Spleen (tissue), 11 donors: Measurements from ENCODE around the gene TERT. TPM values are rescaled to one million over a fixed set of nuclear protein-coding genes. Genes with fewer than 3 reads are reported as not detected.
"Not testable (repeated sequence)": the region's sequence is repeated elsewhere in the genome, so short reads cannot be mapped to it uniquely, and the experiment has no call there.

Experiments used
- DNase-seq: peaks from one replicate; pipeline ENCODE4 v3.0.0-alpha.2; 2020
- H3K27ac ChIP-seq, 8 donors: fragments of 200-600 bp; sonication (generic) in 7 of 8; 1 replicate in 4 of 8; 2 replicates in 4 of 8; pipeline versions ENCODE4 v1.5.0 to v1.8.0; 2016 to 2021; ENCODE audit warnings: inconsistent platforms in 4 of 8, mild to moderate bottlenecking in 4 of 8, moderate library complexity in 1 of 8
- H3K27me3 ChIP-seq, 7 donors: fragments of 200-600 bp; sonication (generic) in 6 of 7; replicated peaks in 1 of 7; 1 replicate in 4 of 7; 2 replicates in 3 of 7; pipeline versions ENCODE4 v1.5.0 to v1.8.0; 2016 to 2021; ENCODE audit warnings: inconsistent platforms in 3 of 7, mild to moderate bottlenecking in 1 of 7
- H3K36me3 ChIP-seq, 6 donors: fragments of 200-600 bp; sonication (generic) in 5 of 6; 1 replicate in 4 of 6; 2 replicates in 2 of 6; pipeline versions ENCODE4 v1.5.0 to v1.8.0; 2016 to 2021; ENCODE audit warnings: inconsistent platforms in 2 of 6
- H3K4me1 ChIP-seq, 6 donors: fragments of 200-600 bp; sonication (generic) in 5 of 6; 1 replicate in 3 of 6; 2 replicates in 3 of 6; pipeline versions ENCODE4 v1.5.0 to v1.8.0; 2016 to 2021; ENCODE audit warnings: inconsistent platforms in 3 of 6
- H3K4me3 ChIP-seq, 8 donors: fragments of 200-600 bp; sonication (generic) in 7 of 8; 1 replicate in 4 of 8; 2 replicates in 4 of 8; pipeline versions ENCODE4 v1.5.0 to v1.8.0; 2016 to 2021; ENCODE audit warnings: inconsistent platforms in 4 of 8, mild to moderate bottlenecking in 4 of 8, moderate library complexity in 2 of 8
- H3K9me3 ChIP-seq, 8 donors: fragments of 200-600 bp; sonication (generic) in 7 of 8; 1 replicate in 4 of 8; 2 replicates in 4 of 8; pipeline versions ENCODE4 v1.5.0 to v1.8.0; 2016 to 2021; ENCODE audit warnings: inconsistent platforms in 4 of 8
- CTCF ChIP-seq, 11 experiments: fragments of 200-600 bp in 7 of 11; fragments of 450-650 bp in 4 of 11; sonication (generic) in 4 of 11; IDR thresholded peaks in 8 of 11; conservative IDR thresholded peaks in 3 of 11; 1 replicate in 7 of 11; 2 replicates in 4 of 11; pipeline versions ENCODE4 v1.4.0 to v1.8.0; 2016 to 2021; ENCODE audit warnings: antibody characterized with exemption in 11 of 11, inconsistent platforms in 4 of 11, mild to moderate bottlenecking in 1 of 11
- POLR2A ChIP-seq, 3 donors: fragments of 450-650 bp; IDR thresholded peaks; one replicate each; pipeline ENCODE4 v1.5.1; 2017; ENCODE audit warnings: antibody characterized with exemption in 3 of 3, mild to moderate bottlenecking in 1 of 3
- POLR2AphosphoS5 ChIP-seq, 3 donors: sonication (generic); formaldehyde crosslinking; IDR thresholded peaks; one replicate each; pipeline ENCODE4 v1.5.1; 2017; ENCODE audit warnings: antibody characterized with exemption in 3 of 3
- WGBS, 5 donors: extraction: QIAGEN DNeasy Blood & Tissue Kit in 3 of 5; methylation state at CpG; one replicate each; pipeline versions ENCODE4 v1.1.5 to v1.1.7; 2013 to 2018; 5-methylcytosine and 5-hydroxymethylcytosine counted together
- intact Hi-C: fragments of 100-400 bp; cut with DNase I; formaldehyde crosslinking; loops from one replicate; pipeline ENCODE4 v1.15.0; 2023; ENCODE audit warnings: low total_unique reads
- polyA plus RNA-seq, 3 donors: library from polyadenylated mRNA; stranded (reverse); fragments of 200-250 nt; gene quantifications; one replicate each; pipeline ENCODE4 v1.2.1, GENCODE V29; 2013
- total RNA-seq, 7 donors: library from RNA; depleted of rRNA in 3 of 7; stranded (reverse); fragments of >200 nt in 3 of 7; fragmentation: NEBNext Ultra II Directional in 4 of 7; extraction: Animal tissue kit (Norgen Biotek cat#: 25700) in 4 of 7; gene quantifications; one replicate each; pipeline versions ENCODE4 v1.1.0 to v1.2.1, GENCODE V29; 2016 to 2021
- donor health status: healthy with polysubstance abuse.
- donor health status: DM: no; HTN: no; CAD: no; lungs with moderate emphysema.
- donor health status: DM: no; HTN: no; CAD: no.
- donor health status: Bipolar disorder and iron deficiency.
- donor health status: healthy.
- donor health status: DM: no; HTN: no; CAD: no.
- donor health status: DM: yes; HTN: yes; CAD: no.

The TERT gene
- total and polyA plus RNA-seq, 10 donors: 0.09 to 5.3 (median 0.40) TPM; not detected in 2

- 91 to 96% (median 95%) methylated on average over 10 of the region's 10 CpGs for WGBS, 5 donors
- Histone ChIP-seq H3K4me3 (no peak overlapping the region), H3K9me3 (peaks cover 0 to 10% (median 5%) of the 10 kb centered on the region in 8 donors), H3K27ac (no peak overlapping the region), H3K27me3 (peaks cover 0 to 6% (median 0%) of the 10 kb centered on the region in 7 donors), H3K4me1 (no peaks in the 10 kb centered on the region), H3K36me3 (no peaks in the 10 kb centered on the region)
- TF ChIP-seq POLR2AphosphoS5 (IDR thresholded peaks at IDR 0.05) (no peak), POLR2A (IDR thresholded peaks at IDR 0.05) (no peak), CTCF (IDR thresholded peaks at IDR 0.05 in 8 of 11, conservative IDR thresholded peaks at IDR 0.05 in 3 of 11) (no peak)
- intact Hi-C loops: no loop called here
- no peak for DNase-seq
Measured at GRCh38 chr5:1277781-1278180, 17.1 kb downstream of the TERT start.

GRCh38 chr5:1277331-1277730, 17.5 kb downstream of the TERT start:
- TF ChIP-seq CTCF (IDR thresholded peaks at IDR 0.05 in 8 of 11, conservative IDR thresholded peaks at IDR 0.05 in 3 of 11): no peak
- TF ChIP-seq POLR2A (IDR thresholded peaks at IDR 0.05): no peak
- no peak for TF ChIP-seq POLR2AphosphoS5 (IDR thresholded peaks at IDR 0.05)
- WGBS, 5 donors: 86 to 92% (median 90%) methylated on average over 18 to 21 of the region's 21 CpGs
- no peak overlapping the region for H3K4me3 ChIP-seq
- no peak overlapping the region for H3K27ac ChIP-seq
- intact Hi-C loops: no loop called here
- peaks cover 0 to 10% (median 5%) of the 10 kb centered on the region in 8 donors for H3K9me3 ChIP-seq
- peaks cover 0 to 6% (median 0%) of the 10 kb centered on the region in 7 donors for H3K27me3 ChIP-seq
- no peaks in the 10 kb centered on the region for H3K4me1 ChIP-seq
- no peak for DNase-seq
- no peaks in the 10 kb centered on the region for H3K36me3 ChIP-seq

- Histone ChIP-seq H3K36me3 (no peaks in the 10 kb centered on the region), H3K4me1 (no peaks in the 10 kb centered on the region), H3K9me3 (peaks cover 0 to 10% (median 5%) of the 10 kb centered on the region in 8 donors), H3K27ac (no peak overlapping the region), H3K4me3 (no peak overlapping the region), H3K27me3 (peaks cover 0 to 6% (median 0%) of the 10 kb centered on the region in 7 donors)
- intact Hi-C loops: no loop called here
- TF ChIP-seq POLR2A (IDR thresholded peaks at IDR 0.05): no peak
- TF ChIP-seq CTCF (IDR thresholded peaks at IDR 0.05 in 8 of 11, conservative IDR thresholded peaks at IDR 0.05 in 3 of 11): no peak
- TF ChIP-seq POLR2AphosphoS5 (IDR thresholded peaks at IDR 0.05): no peak
- 79 to 92% (median 87%) methylated on average over 6 to 20 of the region's 20 CpGs for WGBS, 5 donors
- no peak for DNase-seq
Measured at GRCh38 chr5:1276930-1277329, 17.9 kb downstream of the TERT start.

- intact Hi-C loops, H3K27me3 ChIP-seq, H3K27ac ChIP-seq, H3K4me3 ChIP-seq, DNase-seq, H3K4me1 ChIP-seq, H3K36me3 ChIP-seq: not testable (repeated sequence)
- H3K9me3 ChIP-seq: peaks cover 0 to 10% (median 5%) of the 10 kb centered on the region in 8 donors
- 76 to 82% (median 78%) methylated on average over 10 of the region's 10 CpGs for WGBS, 5 donors
Measured at GRCh38 chr5:1275397-1276391, 19.2 kb downstream of the TERT start.
